ENCODE measurements around the gene TRIM59.

GRCh38 chr3:160498202-160498601, 48.6 kb upstream of the TRIM59 start:
- TF ChIP-seq CTCF (IDR thresholded peaks at IDR 0.05 in 4 of 5, conservative IDR thresholded peaks at IDR 0.05 in 1 of 5) = no peak
- no peak for TF ChIP-seq POLR2A (IDR thresholded peaks at IDR 0.05)

All from gastrocnemius medialis (tissue), 4 donors.